Measurements from ENCODE around the gene SQOR. TPM values are rescaled to one million over a fixed set of nuclear protein-coding genes. Genes with fewer than 3 reads are reported as not detected.
A peak's percentile ranks its signal among the peaks of the same experiment; 100 is the strongest.

Gene SQOR
- total RNA-seq, 1 experiment from 2014 or later = 15.0 TPM

- in situ Hi-C loops (cut with HindIII; ENCODE audit: low pct_unique_long_range_greater_than_20kb, low sequenced_read_pairs) = no loop called here
- DNase-seq (ENCODE audit: low read depth, low spot score) = no peak
Observed at GRCh38 chr15:45678459-45679178, 43.8 kb downstream of the SQOR start.

GRCh38 chr15:45684533-45684932, 49.7 kb downstream of the SQOR start:
- DNase-seq (ENCODE audit: low read depth, low spot score) = no peak
- in situ Hi-C loops (cut with HindIII; ENCODE audit: low pct_unique_long_range_greater_than_20kb, low sequenced_read_pairs) = no loop called here

GRCh38 chr15:45689616-45690015, 54.8 kb downstream of the SQOR start:
- no peak for DNase-seq (ENCODE audit: low read depth, low spot score)
- in situ Hi-C loops (cut with HindIII; ENCODE audit: low pct_unique_long_range_greater_than_20kb, low sequenced_read_pairs) = no loop called here

GRCh38 chr15:45690581-45691260, 55.9 kb downstream of the SQOR start:
- no peak for DNase-seq (ENCODE audit: low read depth, low spot score)
- in situ Hi-C loops (cut with HindIII; ENCODE audit: low pct_unique_long_range_greater_than_20kb, low sequenced_read_pairs) = no loop called here

GRCh38 chr15:45701108-45701507, 66.3 kb downstream of the SQOR start:
- no peak for DNase-seq (ENCODE audit: low read depth, low spot score)
- in situ Hi-C loops (cut with HindIII; ENCODE audit: low pct_unique_long_range_greater_than_20kb, low sequenced_read_pairs) = no loop called here

GRCh38 chr15:45702041-45702440, 67.2 kb downstream of the SQOR start:
- DNase-seq (ENCODE audit: low read depth, low spot score) = no peak
- in situ Hi-C loops (cut with HindIII; ENCODE audit: low pct_unique_long_range_greater_than_20kb, low sequenced_read_pairs) = no loop called here

GRCh38 chr15:45703670-45704328, 69.0 kb downstream of the SQOR start:
- in situ Hi-C loops (cut with HindIII; ENCODE audit: low pct_unique_long_range_greater_than_20kb, low sequenced_read_pairs) = no loop called here
- DNase-seq (ENCODE audit: low read depth, low spot score) = no peak

- in situ Hi-C loops (cut with HindIII; ENCODE audit: low pct_unique_long_range_greater_than_20kb, low sequenced_read_pairs) = no loop called here
- DNase-seq (ENCODE audit: low read depth, low spot score) = no peak
Observed at GRCh38 chr15:45704329-45705249, 69.8 kb downstream of the SQOR start.

GRCh38 chr15:45705510-45706473, 71.0 kb downstream of the SQOR start:
- peak; percentile 85 for DNase-seq (ENCODE audit: low read depth, low spot score)
- in situ Hi-C loops (cut with HindIII; ENCODE audit: low pct_unique_long_range_greater_than_20kb, low sequenced_read_pairs) = no loop called here

- DNase-seq (ENCODE audit: low read depth, low spot score) = no peak
- in situ Hi-C loops (cut with HindIII; ENCODE audit: low pct_unique_long_range_greater_than_20kb, low sequenced_read_pairs) = no loop called here
Observed at GRCh38 chr15:45710657-45711056, 75.8 kb downstream of the SQOR start.

GRCh38 chr15:45714590-45715488, 80.0 kb downstream of the SQOR start:
- in situ Hi-C loops (cut with HindIII; ENCODE audit: low pct_unique_long_range_greater_than_20kb, low sequenced_read_pairs) = no loop called here
- peak; percentile 71 for DNase-seq (ENCODE audit: low read depth, low spot score)

- DNase-seq (ENCODE audit: low read depth, low spot score) = peak; percentile 22
- in situ Hi-C loops (cut with HindIII; ENCODE audit: low pct_unique_long_range_greater_than_20kb, low sequenced_read_pairs) = no loop called here
Observed at GRCh38 chr15:45715528-45715927, 80.7 kb downstream of the SQOR start.

- DNase-seq (ENCODE audit: low read depth, low spot score) = no peak
- in situ Hi-C loops (cut with HindIII; ENCODE audit: low pct_unique_long_range_greater_than_20kb, low sequenced_read_pairs) = no loop called here
Observed at GRCh38 chr15:45719490-45719889, 84.7 kb downstream of the SQOR start.

GRCh38 chr15:45720183-45720582, 85.4 kb downstream of the SQOR start:
- in situ Hi-C loops (cut with HindIII; ENCODE audit: low pct_unique_long_range_greater_than_20kb, low sequenced_read_pairs) = no loop called here
- no peak for DNase-seq (ENCODE audit: low read depth, low spot score)

- in situ Hi-C loops (cut with HindIII; ENCODE audit: low pct_unique_long_range_greater_than_20kb, low sequenced_read_pairs) = no loop called here
- no peak for DNase-seq (ENCODE audit: low read depth, low spot score)
Observed at GRCh38 chr15:45728641-45729040, 93.8 kb downstream of the SQOR start.

- DNase-seq (ENCODE audit: low read depth, low spot score) = no peak
- in situ Hi-C loops (cut with HindIII; ENCODE audit: low pct_unique_long_range_greater_than_20kb, low sequenced_read_pairs) = no loop called here
Observed at GRCh38 chr15:45729141-45729540, 94.3 kb downstream of the SQOR start.

Data from SK-MEL-5 (cell line).